NCI-H748 treated with DMSO at 0.1 percent for 48 hours (cell line): Measurements from ENCODE around the gene KCNT2.

Source experiments
- DNase-seq: peaks from one replicate; lab custom pipeline; 2025; lab: John Stamatoyannopoulos, UW

Gene KCNT2

DNA sequence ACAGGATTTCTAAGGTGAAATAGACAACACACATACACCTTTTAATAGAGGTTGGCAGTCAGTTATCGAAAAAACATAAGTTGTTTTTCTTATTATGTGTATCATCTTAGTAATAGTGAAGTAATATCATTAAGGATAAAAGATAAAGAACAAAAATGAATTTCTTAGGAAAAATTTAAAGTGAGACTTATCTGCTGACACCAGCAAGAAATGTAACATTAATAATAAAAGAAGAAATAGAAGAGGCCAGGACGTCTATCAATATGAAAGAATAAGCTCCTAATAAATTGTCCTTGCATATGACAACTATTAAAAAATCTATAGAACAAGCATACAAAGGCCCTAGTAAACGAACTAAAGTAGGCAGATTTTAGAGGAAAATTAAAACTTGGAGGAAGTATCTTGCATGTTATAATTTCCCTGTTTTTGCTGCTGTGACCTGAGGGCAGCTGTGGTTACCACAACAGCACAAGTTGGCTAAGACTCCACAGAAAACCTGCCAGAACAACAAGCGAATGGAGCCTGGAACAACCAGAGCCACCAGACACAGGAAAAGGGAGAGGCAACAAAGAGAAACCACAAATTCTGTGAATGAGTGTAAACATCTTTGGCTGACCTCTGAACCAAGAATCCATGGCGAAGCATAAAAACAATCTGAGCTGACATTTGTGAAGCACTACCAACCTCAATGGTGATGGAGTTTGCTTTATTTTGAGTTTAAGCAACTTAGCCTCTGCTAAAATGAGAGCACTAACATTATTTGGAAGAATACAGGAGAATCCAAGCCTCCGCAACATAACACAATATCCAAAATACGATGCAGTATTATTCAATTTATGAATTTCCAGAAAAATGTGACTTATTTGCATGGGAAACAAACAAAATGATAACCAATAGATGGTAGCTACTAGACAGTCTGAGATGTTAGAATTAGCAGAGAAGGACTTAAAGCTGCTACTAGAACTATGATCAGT, 207.5 kb downstream of the KCNT2 start:
- peak; percentile 10 for DNase-seq

DNA sequence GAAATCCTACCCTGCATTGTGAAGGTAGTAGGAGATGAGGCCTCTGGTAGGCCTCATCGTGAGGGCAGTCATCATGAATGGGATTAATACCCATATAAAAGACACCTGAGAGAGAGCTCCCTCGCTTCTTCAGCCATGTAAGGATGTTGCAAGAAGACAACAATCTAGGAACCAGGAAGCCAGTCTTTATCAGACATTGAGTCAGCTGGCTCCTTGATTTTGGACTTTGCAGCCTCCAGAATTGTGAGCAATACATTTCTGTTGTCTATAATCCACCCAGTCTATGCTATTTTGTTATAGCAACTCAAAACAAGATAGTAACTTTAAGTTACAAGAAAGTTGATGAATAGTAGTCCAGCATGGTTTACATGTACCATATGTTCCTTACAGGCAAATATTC, 208.5 kb downstream of the KCNT2 start:
- DNase-seq: no peak

DNA sequence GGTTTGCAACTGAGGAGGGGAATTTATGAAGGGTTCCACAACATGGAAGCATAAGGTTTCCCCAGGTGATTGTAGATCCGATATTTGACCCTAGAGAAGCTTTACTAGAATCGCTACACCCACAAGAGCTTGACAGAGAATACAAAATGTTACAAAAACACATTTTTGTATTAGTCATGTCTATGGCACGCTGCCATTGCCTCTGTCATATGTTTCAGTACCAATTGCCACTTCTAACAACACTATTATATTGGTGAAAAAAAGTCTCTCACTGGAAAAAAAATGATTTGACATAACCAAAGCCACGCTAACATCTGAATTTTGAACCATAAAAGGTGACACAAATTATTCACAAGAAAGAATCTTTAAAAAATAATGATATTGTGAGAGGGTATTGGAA, 214.5 kb downstream of the KCNT2 start:
- no peak for DNase-seq

DNA sequence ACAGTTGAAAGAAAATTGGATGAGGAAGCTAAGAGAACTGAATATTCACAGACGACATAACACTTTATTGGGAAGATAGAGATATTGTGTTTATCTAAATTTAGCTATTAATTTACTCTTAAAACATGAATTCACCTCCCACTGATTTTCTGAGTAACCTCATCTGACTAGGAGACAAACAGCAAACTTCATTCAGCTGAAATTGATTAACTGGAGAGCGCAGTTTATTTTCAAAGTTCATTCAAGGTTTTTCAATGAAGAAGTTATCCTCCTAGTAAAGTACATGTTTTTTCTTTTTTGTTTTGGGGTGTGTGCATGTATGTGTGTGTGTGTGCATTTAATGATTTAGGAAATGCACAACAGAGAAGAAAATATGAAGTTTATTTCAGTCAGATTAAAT, 215.0 kb downstream of the KCNT2 start:
- DNase-seq: no peak

- no peak for DNase-seq
These were observed 220.5 kb downstream of the KCNT2 start for GRCh38 chr1:196387766-196388165.

DNA sequence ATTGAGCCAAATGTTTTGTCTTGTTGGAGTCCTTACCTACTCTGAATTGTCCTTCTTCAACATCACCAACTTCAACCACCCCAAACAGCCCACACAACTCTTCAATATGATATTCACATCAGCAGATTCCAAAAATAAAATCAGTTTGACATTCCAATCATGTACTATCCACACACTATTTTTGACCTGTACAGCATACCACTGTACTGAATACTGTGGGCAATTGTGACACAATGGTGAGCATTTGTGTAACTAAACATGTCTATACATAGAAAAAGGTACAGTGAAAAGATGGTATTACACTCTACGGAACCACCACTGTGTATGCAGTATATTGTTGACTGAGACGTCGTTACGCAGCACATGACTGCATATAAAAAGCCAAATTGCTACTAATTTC, 223.1 kb downstream of the KCNT2 start:
- DNase-seq: no peak

GRCh38 chr1:196382383-196382782, 225.9 kb downstream of the KCNT2 start:
- no peak for DNase-seq

DNA sequence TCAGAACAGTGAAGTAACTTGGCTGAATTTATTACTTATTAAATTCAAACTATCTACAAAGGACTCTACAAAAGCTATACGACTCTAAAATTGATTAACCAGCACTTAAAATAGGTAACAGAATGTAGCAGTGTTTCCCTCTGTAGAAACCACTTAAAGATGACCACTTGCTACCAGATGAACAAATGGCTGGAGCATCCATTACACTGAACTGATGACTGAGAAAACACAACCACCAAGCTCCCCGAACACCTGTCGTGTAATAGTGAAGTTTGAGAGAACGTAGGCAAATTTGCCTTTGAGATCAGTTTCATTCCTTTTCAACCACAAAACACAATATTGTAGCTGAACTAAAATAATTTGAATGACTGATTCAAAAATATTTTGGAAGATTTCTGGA, 226.7 kb downstream of the KCNT2 start:
- peak; percentile 19 for DNase-seq

DNA sequence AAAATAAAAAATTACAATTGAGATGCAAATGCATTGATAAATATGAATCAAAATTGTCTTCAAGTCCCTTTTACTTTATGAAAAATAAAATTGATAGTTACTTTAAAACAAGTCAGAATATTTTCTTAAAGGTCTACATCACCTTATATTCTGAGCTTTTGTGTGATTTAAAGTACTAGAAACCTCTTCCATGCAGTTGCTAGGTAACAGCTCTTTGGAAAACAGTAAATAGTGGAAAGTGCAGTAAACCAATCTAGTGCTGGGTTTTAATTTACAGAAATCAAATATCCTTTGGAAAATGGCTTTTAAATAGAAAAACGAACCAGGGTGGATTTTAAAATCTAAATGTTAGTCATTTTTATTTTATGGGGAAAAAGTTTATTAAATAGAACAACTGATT, 227.9 kb downstream of the KCNT2 start:
- DNase-seq: peak; percentile 50

GRCh38 chr1:196377811-196378210, 230.4 kb downstream of the KCNT2 start:
- no peak for DNase-seq

GRCh38 chr1:196376630-196377328, 231.5 kb downstream of the KCNT2 start:
- no peak for DNase-seq

DNA sequence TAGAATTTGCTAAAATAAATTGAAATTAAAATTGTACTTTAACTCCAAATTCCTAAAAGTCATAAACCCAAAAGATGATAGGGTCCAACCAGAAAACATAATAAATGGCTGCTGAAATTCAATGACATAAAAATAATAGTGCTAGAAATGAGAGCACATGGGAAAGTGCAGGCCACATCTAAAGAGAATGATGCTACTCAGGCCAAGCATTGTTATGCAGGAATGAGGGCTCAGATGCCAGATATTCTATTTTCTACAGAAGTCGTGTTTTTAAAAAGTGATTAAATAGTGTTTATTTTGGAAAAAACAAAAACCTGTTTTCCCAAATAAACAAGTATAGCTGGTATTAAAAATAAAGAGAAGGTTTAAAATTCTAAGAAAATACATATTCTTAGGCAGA, 234.4 kb downstream of the KCNT2 start:
- DNase-seq: no peak

- DNase-seq: no peak
These were observed 235.2 kb downstream of the KCNT2 start for GRCh38 chr1:196372896-196373536.

DNA sequence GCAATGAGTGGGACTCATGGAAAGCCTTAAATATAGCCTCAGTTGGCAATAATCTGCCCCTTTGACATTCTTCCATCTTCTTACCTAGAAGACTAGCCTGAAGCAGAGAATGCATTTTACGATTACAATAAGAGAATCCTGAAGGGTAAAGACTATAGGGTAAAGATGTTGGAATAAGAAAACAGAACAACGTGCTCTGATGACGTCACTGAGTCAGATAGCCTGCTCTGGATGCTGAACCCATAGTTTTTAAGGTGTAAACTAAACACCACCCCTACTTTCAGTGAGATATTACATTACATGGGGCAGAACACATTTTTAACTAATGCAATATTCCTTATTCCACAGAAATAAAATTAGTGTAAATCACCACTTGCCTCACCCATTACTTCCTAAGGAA, 240.4 kb downstream of the KCNT2 start:
- DNase-seq: no peak

GRCh38 chr1:196366817-196367495, 241.3 kb downstream of the KCNT2 start:
- no peak for DNase-seq

DNA sequence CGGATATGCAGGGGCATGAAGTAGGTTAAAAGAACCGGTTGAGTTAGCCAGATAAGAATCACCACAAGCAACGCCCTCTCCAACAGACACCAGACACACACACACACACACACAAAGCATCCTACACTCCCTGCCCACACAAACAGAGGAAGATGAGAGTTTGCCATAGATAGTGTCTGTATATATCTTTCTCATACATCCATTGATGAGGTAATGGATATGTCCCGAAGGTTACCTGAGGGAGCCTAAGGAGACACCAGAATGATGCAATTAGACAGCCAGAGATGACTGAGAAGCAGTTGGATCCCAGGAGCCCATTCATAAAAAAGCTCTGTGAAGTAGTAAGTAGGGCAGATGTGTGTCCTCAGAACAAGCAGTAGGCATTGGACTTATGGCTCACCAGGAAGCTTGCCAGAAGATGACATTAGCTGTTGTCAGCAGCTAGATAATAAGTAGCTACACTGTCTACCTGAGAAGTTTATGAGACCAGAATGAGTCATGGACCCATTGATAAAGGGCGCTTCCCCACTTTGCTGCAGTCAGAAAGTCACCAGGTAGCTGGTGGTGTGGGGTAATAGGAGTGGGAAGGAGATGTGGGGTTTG, 247.0 kb downstream of the KCNT2 start:
- no peak for DNase-seq

DNA sequence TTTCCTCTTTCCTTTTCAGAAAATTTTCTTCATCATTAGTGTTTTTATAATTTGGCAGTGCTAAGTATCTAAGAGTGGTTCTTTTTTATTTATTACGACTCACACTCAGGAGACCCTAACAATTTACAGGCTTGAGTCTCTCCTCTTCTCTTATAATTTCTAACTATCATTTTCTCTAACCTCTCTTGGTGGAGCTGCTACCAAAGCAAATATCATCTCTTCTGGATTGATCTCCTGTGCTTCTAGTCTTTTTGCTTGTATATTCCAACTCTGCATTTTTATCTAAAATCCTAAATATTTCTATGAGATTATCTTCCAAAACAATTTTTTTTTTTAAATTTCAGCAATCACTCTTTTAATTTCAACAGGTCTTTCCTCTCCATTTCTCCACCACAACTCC, 250.3 kb downstream of the KCNT2 start:
- no peak for DNase-seq

- no peak for DNase-seq
These were observed 252.9 kb downstream of the KCNT2 start for GRCh38 chr1:196355206-196355786.

DNA sequence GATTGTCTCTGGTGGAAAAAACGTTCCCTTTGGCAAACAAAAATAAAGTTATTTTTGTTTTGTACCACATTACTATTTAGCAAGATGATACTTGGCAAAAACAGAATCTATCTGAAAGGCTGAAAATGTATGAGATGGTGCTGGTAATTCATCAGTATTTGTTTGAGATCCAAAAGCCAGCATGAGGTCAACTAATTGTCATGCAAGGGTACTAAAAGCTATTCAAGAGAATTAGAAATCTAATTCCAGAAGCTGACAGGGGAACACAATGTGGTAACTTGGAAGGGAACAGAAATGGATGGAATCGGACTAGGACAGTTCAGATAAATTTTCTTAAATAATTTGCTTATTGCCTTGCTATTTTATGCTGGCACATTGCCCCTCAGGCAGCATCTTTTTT, 263.8 kb downstream of the KCNT2 start:
- no peak for DNase-seq

GRCh38 chr1:196324345-196324744, 283.9 kb downstream of the KCNT2 start:
- peak; percentile 29 for DNase-seq

- DNase-seq: no peak
These were observed 284.4 kb downstream of the KCNT2 start for GRCh38 chr1:196323869-196324268.
